Suprapubic skin (tissue), 4 donors: ENCODE data around the gene CLDN22. TPM values are rescaled to one million over a fixed set of nuclear protein-coding genes. Genes with fewer than 3 reads are reported as not detected.

Experiments used
- DNase-seq, 2 donors: peaks; one replicate each; pipeline ENCODE4 v3.0.0-alpha.2; 2019; ENCODE audit warnings: low spot score in 2 of 2
- H3K27ac ChIP-seq: fragments of 200-600 bp; sonication (generic); one replicate; pipeline ENCODE4 v1.5.1; 2019
- H3K27me3 ChIP-seq: fragments of 200-600 bp; sonication (generic); one replicate; pipeline ENCODE4 v1.5.1; 2019
- H3K36me3 ChIP-seq: fragments of 200-600 bp; sonication (generic); one replicate; pipeline ENCODE4 v1.5.1; 2019
- H3K4me1 ChIP-seq: fragments of 200-600 bp; sonication (generic); one replicate; pipeline ENCODE4 v1.5.1; 2019
- H3K4me3 ChIP-seq: fragments of 200-600 bp; sonication (generic); one replicate; pipeline ENCODE4 v1.5.1; 2019; ENCODE audit warnings: mild to moderate bottlenecking
- H3K9me3 ChIP-seq: fragments of 200-600 bp; sonication (generic); one replicate; pipeline ENCODE4 v1.5.1; 2019
- EP300 ChIP-seq: sonication (generic); formaldehyde crosslinking; IDR thresholded peaks from one replicate; pipeline ENCODE4 v1.6.1; 2017; ENCODE audit warnings: antibody characterized with exemption
- POLR2A ChIP-seq, 2 donors: fragments of 450-650 bp; IDR thresholded peaks; one replicate each; pipeline ENCODE4 v1.6.1; 2017; ENCODE audit warnings: antibody characterized with exemption in 2 of 2, mild to moderate bottlenecking in 2 of 2, moderate library complexity in 2 of 2
- POLR2AphosphoS5 ChIP-seq, 3 donors: sonication (generic); formaldehyde crosslinking; IDR thresholded peaks; one replicate each; pipeline ENCODE4 v1.6.1; 2017; ENCODE audit warnings: antibody characterized with exemption in 3 of 3
- WGBS: methylation state at CpG from one replicate; pipeline ENCODE4 v1.1.5; 2018; 5-methylcytosine and 5-hydroxymethylcytosine counted together
- total RNA-seq, 4 donors: library from RNA; depleted of rRNA; stranded (reverse); fragments of >200 nt; gene quantifications; one replicate each; pipeline ENCODE4 v1.1.0, GENCODE V29; 2016
- TF ChIP-seq, protein P1 (sequence below), 2 donors: fragments of 200-600 bp in 1 of 2; fragments of 450-650 bp in 1 of 2; sonication (generic) in 1 of 2; IDR thresholded peaks; one replicate each; pipeline ENCODE4 v1.5.1; 2016 to 2019; ENCODE audit warnings: antibody characterized with exemption in 2 of 2, mild to moderate bottlenecking in 1 of 2, moderate library complexity in 1 of 2

Gene CLDN22
- total RNA-seq, 4 donors from 2014 or later, result not detected

DNA sequence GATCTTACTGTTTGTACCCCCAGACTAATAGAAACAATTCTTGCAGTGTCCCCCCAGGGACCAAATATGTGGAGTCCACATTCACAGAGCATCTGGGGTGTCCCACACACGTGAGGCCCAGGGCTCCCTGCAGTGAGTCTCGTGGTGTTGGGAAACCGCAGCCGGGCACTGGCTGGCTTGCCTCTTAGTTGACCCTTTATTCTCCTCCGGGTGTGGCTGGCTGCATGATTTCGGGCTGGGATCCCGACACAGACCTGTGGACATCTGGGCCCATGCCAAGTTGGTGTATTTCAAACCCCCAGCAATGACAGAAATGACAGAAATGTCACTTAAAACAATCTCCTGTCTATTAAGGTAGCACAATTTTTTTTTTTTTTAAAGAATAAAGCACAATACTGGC lies 17.8 kb upstream of the CLDN22 start:
- H3K36me3 ChIP-seq, result no peaks in the 10 kb centered on the region
- TF ChIP-seq EP300 (no peak), POLR2AphosphoS5 (IDR thresholded peaks at IDR 0.05) (no peak), POLR2A (IDR thresholded peaks at IDR 0.05) (no peak)
- TF ChIP-seq, protein P1, sequence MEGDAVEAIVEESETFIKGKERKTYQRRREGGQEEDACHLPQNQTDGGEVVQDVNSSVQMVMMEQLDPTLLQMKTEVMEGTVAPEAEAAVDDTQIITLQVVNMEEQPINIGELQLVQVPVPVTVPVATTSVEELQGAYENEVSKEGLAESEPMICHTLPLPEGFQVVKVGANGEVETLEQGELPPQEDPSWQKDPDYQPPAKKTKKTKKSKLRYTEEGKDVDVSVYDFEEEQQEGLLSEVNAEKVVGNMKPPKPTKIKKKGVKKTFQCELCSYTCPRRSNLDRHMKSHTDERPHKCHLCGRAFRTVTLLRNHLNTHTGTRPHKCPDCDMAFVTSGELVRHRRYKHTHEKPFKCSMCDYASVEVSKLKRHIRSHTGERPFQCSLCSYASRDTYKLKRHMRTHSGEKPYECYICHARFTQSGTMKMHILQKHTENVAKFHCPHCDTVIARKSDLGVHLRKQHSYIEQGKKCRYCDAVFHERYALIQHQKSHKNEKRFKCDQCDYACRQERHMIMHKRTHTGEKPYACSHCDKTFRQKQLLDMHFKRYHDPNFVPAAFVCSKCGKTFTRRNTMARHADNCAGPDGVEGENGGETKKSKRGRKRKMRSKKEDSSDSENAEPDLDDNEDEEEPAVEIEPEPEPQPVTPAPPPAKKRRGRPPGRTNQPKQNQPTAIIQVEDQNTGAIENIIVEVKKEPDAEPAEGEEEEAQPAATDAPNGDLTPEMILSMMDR (IDR thresholded peaks at IDR 0.05), result no peak
- no peak overlapping the region for H3K4me3 ChIP-seq
- peak in 1 of 2 donors; percentile 53 for DNase-seq
- H3K9me3 ChIP-seq, result no peaks in the 10 kb centered on the region
- 90% methylated on average over 7 of the region's 7 CpGs for WGBS
- no peak overlapping the region for H3K27ac ChIP-seq
- H3K4me1 ChIP-seq, result peaks cover 5% of the 10 kb centered on the region
- no peaks in the 10 kb centered on the region for H3K27me3 ChIP-seq

DNA sequence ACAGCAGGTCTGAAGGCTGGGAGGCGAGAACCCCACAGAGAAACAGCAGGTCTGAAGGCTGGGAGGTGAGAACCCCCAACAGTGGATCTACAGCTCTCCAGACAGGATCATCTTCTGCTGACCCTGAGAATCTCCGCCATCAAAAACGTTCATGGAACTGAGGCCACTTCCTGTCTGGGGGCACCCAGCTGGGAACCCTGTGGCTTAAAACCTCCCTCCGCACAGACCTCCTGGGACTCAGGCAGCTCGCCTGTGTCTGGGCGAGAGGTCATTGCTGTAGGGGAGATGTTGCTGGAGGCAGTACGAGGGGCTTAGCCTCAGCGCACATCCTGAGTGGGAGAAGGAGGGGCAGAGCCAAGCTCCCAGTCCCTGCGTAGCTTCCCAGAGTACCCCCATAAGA lies 17.3 kb upstream of the CLDN22 start:
- no peaks in the 10 kb centered on the region for H3K27me3 ChIP-seq
- WGBS, result 93% methylated on average over 9 of the region's 9 CpGs
- no peak overlapping the region for H3K4me3 ChIP-seq
- no peaks in the 10 kb centered on the region for H3K36me3 ChIP-seq
- TF ChIP-seq POLR2A (IDR thresholded peaks at IDR 0.05) (no peak), POLR2AphosphoS5 (IDR thresholded peaks at IDR 0.05) (no peak), EP300 (no peak)
- TF ChIP-seq, protein P1 (IDR thresholded peaks at IDR 0.05), result no peak
- H3K4me1 ChIP-seq, result peaks cover 4% of the 10 kb centered on the region
- H3K9me3 ChIP-seq, result no peaks in the 10 kb centered on the region
- no peak overlapping the region for H3K27ac ChIP-seq
- DNase-seq, result peak in 1 of 2 donors; percentile 37

DNA sequence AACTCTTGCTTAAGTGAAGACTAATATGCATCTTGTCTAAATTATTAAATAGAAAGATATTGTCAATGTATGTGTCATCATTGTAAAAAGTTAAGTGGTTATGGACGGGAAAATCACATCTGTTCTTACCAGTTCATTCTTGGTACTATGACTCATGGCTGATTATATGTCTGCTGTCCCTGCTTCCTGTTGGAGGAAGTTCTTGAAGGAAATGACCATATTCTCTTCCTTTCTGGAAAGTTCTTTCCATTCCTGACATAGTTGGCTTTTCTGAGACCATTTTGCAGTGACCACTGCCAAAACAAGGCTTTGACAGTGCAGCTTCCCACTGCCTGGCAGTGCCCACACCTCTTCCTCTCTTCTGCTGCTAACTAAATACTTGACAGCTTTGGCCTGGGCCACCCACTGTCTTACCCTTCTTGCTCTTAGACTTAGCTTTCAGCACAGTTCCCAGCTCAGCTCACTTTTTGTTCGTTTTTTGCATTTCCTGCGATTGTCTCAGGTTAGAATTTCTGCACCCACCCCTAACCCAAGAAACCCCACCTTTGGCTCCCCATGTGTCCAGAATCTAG lies 15.4 kb upstream of the CLDN22 start:
- no peaks in the 10 kb centered on the region for H3K9me3 ChIP-seq
- no peaks in the 10 kb centered on the region for H3K36me3 ChIP-seq
- TF ChIP-seq POLR2A (IDR thresholded peaks at IDR 0.05) (no peak), POLR2AphosphoS5 (IDR thresholded peaks at IDR 0.05) (no peak), EP300 (no peak)
- WGBS, result 59% methylated on average over 3 of the region's 3 CpGs
- no peak overlapping the region for H3K27ac ChIP-seq
- peaks cover 4% of the 10 kb centered on the region for H3K4me1 ChIP-seq
- no peaks in the 10 kb centered on the region for H3K27me3 ChIP-seq
- H3K4me3 ChIP-seq, result no peak overlapping the region
- peak in 1 of 2 donors; percentile 67 for DNase-seq

DNA sequence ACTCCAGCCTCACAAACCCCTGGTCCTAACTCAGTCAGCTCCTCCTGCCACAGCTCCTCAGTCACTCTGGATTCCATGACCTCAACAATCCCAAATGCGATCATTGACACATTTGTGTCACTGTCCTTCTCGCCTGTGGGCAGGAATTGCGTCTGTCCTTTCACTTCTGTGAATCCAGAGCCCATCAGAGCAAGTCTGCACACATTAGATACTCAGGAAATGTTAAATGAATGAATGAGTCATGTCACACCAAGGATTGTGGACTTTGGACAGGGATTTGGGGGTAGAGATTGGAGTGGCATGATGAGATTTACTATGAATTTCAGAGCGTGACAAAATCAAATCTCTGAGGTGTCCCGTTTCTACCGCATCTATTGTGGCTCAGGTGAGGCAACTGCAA lies 13.9 kb upstream of the CLDN22 start:
- H3K4me1 ChIP-seq, result peaks cover 4% of the 10 kb centered on the region
- DNase-seq, result no peak
- H3K27me3 ChIP-seq, result no peaks in the 10 kb centered on the region
- H3K36me3 ChIP-seq, result no peaks in the 10 kb centered on the region
- H3K9me3 ChIP-seq, result no peaks in the 10 kb centered on the region
- H3K4me3 ChIP-seq, result no peak overlapping the region
- no peak for TF ChIP-seq POLR2A (IDR thresholded peaks at IDR 0.05)
- TF ChIP-seq POLR2AphosphoS5 (IDR thresholded peaks at IDR 0.05), result no peak
- no peak for TF ChIP-seq EP300
- TF ChIP-seq, protein P1 (IDR thresholded peaks at IDR 0.05), result no peak
- H3K27ac ChIP-seq, result no peak overlapping the region
- WGBS, result 88% methylated on average over 6 of the region's 6 CpGs

DNA sequence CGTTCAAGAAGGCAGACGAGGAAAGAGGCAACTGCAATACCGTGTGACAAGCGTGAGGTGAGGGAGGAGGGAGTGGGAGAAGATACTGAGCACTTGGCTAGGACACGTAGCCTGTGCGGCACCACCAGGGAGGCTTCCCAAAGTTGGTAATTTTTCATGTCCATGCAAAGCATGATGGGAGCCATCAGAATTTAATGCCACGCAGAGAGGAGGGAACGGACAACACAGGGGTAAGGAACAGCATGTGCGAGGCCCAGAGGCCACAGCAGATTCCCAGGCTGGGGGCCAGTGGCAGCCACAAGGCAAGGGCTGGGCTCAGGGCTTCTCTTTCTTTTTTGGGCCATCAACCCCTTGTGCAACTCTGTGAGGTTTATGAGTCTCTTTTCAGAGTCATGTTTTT lies 13.1 kb upstream of the CLDN22 start:
- no peak for TF ChIP-seq POLR2AphosphoS5 (IDR thresholded peaks at IDR 0.05)
- TF ChIP-seq, protein P1 (IDR thresholded peaks at IDR 0.05), result no peak
- TF ChIP-seq EP300, result no peak
- TF ChIP-seq POLR2A (IDR thresholded peaks at IDR 0.05), result no peak
- Histone ChIP-seq H3K9me3 (no peaks in the 10 kb centered on the region), H3K27me3 (no peaks in the 10 kb centered on the region), H3K4me3 (no peak overlapping the region), H3K4me1 (peaks cover 4% of the 10 kb centered on the region), H3K27ac (no peak overlapping the region), H3K36me3 (no peaks in the 10 kb centered on the region)
- 89% methylated on average over 9 of the region's 9 CpGs for WGBS
- DNase-seq, result no peak

DNA sequence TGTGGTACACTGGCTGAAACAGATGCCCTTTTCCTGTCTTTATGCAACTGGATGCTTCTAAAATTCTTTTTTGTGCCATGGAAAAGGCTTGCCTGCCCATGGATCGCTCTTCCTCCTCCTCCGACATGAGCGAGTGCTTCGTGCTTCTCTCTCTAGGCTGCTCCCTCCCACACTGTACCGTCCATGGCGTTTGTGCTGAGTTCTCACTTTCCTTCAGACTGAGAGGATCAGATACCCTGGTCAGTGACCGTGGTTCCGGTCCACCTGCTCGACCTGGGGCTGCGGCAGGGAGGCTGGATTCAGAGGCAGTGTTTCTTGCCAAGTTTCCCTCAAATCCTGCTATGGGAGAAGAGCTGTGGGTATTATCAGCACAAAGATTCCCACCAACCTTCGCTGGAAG lies 12.4 kb upstream of the CLDN22 start:
- no peak overlapping the region for H3K4me3 ChIP-seq
- no peaks in the 10 kb centered on the region for H3K36me3 ChIP-seq
- DNase-seq, result no peak
- H3K27me3 ChIP-seq, result no peaks in the 10 kb centered on the region
- TF ChIP-seq POLR2AphosphoS5 (IDR thresholded peaks at IDR 0.05), result no peak
- TF ChIP-seq, protein P1 (IDR thresholded peaks at IDR 0.05), result no peak
- WGBS, result 84% methylated on average over 11 of the region's 11 CpGs
- peaks cover 4% of the 10 kb centered on the region for H3K4me1 ChIP-seq
- H3K27ac ChIP-seq, result no peak overlapping the region
- H3K9me3 ChIP-seq, result no peaks in the 10 kb centered on the region
